NCI-H1092 treated with DMSO at 0.1 percent for 48 hours (cell line): Measurements from ENCODE around the gene PAXX.

ENCODE experiments used
- DNase-seq: peaks from one replicate; lab custom pipeline; 2025; lab: John Stamatoyannopoulos, UW

PAXX gene

DNA sequence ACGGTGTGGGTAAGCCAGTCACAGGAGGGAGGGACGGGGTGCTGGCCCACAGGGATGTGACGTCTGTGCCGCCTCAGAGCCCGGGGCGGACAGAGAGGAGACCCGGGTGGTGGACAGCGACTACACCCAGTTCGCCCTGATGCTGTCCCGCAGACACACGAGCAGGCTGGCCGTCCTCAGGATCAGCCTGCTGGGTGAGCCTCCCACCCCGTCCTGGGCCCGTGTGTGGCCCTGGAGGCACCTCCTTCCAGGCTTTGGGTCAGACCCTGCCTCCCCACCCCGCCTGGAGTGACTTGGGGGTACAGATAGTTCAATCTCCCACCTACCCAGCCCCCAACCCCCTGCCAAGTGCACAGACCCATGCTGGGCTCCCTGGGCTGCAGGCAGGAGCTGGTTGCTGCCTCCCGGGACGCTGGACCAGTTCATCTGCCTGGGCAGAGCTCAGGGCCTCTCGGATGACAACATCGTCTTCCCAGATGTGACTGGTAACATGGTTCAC, 38.4 kb upstream of the PAXX start:
- no peak for DNase-seq

DNA sequence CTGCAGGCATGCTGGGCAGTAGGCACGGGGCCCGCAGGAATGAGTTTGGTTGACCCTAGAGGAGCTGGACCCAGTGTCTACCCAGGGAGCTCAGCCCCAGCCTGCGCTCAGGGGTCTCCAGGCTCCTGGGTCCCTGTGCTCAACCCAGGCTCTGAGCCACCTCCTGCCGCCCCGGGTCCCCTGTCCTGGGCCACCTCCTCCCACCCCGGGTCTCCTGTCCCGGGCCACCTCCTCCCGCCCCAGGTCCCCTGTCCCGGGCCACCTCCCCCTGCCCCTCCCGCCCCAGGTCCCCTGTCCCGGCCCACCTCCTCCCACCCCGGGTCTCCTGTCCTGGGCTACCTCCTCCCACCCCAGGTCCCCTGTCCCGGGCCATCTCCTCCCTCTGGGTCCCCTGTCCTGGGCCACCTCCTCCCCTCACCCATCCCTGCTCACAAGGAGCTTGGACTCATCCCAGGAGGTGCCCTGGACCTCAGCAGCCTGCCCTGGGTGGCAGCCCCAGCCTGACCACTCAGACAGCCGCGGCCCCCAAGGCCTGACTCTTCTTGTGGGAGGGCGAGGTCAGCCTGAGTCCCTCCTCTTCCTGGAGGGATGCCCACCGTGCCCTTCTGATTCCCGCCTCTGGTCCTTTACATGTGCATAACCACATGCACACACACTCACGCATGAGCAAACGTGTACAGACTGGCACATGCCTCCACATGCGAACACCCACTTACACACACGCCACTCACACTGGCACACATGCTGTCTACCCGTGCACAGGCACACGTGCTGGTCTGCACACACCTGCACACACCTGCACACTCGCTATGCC, 37.7 kb upstream of the PAXX start:
- no peak for DNase-seq

DNA sequence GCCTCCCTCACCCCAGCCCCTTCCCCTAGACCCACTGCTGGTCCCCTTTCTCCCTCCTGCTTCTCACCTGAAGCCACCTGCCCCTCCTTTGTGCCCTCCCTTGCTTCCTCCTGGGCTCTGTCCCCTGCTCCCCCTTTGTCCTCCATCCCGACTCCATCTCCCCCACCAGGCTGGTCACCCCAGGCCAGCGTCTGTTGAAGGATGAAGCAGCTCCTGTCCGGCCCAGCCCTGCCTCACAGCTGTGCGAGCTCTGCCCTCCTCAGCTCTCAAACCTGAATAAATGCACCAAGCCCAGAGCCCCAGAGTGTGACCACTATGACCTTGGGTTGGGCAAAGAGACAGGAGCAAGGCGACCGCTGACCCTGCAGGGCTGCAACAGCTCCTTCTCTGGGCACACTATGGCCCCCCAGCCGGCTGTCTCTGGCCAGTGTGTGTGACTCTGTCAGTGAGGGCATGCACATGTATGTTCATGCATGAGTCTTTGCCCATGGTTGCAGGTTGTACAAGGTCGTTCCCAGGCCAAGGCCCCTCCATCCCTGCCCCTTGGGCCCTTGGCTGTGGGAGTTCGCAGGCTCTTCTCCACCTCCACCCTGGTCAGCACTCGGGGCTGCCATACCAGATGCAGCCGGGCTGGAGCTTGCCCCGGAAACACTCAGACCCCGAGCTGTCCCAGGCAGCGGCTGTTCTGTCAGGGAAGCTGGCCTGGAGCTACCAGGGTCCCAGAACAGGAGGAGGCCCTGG, 36.9 kb upstream of the PAXX start:
- DNase-seq = no peak

DNA sequence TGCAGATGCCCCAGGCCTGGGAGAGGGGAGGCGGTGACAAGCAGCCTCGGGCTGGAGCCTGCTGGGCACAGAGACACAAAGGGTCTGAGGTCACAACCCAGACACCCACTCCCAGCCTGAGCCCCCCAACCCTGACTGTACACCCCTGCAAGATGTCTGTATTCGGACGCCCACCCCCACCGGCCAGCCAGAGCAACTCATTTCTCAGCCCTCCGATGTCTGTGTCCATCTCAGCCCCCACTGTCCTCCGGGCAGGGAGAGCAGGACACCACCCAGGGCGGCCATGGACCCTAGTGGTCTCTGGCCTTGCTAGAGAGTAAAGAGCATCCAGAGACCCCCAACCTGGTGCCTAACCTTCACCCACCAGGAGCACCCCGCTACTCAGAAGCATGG, 36.3 kb upstream of the PAXX start:
- no peak for DNase-seq

DNA sequence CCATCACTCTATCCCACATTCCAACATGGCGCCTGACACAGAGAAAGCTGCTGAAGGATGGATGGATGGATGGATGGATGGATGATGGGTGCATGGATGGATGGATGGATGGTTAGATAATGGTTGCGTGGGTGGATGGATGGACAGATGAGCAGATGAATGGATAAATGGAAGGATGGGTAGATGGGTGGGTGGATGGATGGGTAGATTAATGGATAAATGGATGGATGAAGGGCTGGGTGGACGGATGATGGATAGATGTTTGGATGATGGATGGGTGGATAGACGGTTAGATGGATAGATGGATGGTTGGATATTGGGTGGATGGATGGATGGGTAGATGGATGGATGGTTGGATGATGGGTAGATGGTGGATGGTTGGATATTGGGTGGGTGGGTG, 35.6 kb upstream of the PAXX start:
- DNase-seq = no peak

DNA sequence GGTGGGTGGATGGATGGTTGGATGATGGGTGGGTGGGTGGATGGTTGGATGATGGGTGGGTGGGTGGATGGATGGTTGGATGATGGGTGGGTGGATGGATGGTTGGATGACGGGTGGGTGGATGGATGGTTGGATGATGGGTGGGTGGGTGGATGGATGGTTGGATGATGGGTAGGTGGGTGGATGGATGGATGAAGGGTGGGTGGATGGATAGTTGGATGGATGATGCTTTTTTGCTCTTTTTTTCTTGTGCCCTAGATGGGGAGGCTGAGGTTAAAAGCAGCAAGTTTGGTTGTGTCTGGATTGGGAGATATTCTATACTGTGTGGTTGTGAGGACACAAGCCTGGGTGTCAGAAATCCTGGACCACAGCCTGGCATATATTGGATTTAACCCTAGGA, 34.8 kb upstream of the PAXX start:
- no peak for DNase-seq

DNA sequence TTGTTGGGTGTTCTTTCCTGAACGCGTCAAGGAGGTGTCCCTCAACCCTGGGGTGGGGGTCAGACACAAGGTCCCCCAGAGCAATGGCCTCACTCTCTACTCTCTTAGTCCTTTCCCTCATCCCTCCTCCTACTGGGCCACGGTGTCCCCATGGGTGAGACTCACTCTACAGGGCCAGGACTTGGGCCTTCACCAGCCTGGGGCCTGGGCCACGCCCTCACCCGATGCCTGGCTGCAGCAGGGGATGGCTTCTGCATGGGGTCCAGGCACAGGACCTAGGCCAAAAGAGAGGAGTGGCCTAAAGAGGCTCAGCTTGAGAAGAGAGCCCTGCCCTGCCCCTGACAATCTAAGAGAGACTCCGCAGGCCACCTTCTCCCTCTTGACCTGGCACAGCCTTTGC, 34.3 kb upstream of the PAXX start:
- no peak for DNase-seq

DNA sequence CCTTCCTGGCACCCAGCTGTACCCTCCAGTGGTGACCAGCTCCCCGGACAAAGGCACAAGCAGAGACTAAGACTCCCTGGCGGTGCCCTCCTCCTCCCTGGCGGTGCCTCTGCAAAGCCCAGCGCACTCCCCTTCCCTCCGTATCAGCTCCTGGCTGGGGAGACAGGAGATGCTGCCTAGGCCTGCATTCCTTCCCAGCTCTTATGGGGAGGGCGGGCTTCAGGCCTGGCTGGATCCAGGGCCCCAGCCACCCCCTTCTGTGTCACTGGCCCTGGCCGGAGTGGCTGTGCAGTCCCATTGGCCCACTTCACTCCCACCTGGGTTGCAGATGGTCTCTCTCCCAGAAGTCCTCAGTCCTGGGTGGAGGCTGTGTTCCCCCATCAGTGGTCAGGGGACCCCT, 33.7 kb upstream of the PAXX start:
- DNase-seq = no peak

DNA sequence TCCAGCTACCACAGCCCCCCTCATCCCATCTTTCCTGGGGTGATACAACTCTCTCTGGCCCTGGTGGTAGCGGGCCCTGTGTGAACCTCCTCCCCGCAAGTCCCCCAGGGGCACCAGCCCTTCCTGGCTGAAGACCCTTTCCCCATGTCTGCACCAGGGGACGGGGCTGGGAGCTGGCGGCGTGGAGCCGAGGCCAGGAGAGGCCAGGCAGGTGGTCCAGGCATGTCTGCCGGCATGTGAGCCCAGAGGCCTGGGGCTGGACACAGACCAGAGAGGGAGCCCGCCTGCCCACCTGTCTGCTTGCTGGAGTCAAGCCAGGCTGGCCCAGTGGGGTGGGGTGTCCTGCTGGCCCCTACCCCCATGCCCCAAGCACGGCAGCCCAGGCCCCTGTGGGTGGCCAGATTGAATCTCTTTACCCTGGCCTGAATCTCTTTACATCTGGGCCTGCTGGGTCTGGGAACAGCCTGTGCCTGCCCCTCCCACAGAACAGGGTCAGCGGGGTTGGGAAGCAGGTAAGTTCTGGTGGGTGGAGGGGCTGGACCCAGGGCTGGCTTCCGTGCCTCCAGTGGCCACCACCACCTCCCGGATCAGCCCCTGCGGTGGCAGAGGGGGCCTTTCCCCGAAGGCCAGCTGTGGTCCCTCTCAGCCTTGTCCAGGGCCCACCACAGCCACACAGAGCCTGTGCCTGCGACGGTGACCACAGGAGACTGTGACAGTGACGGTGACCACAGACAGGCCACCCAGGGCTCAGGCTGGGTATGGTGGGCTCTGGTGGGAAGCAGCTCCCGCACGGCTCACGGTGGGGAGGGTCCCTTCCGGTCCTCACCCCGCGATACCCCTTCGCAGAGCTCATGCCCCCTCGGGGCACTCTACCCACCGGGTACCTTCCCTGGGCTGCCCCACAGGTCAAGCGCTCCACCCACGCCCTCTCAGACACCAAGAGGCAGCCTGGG, 33.0 kb upstream of the PAXX start:
- DNase-seq = no peak

DNA sequence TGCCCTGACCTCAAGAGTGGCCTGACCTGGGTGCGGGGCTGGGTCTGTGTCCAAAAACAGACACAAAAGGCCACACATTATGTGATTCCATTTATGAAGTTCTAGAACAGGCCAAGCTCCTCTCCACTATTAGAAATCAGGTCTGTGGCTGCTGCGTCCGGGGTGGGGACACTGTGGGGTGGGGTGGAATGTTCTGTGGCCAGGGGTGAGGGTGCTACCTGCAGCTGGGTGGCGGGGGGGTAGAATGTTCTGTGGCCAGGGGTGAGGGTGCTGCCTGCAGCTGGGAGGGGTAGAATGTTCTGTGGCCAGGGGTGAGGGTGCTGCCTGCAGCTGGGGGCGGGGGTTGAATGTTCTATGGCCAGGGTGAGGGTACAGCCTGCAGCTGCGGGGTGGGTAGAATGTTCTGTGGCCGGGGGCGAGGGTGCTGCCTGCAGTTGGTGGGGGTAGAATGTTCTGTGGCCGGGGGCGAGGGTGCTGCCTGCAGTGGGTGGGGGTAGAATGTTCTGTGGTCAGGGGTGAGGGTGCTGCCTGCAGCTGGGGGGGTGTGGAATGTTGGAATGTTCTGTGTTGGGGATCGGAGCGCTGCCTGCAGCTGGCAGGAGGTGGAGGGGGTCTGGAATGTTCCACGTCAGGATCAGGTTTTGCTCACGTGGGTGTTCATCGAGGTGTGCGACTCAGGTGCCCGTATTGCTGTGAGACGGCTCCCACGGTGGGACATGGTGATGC, 31.8 kb upstream of the PAXX start:
- no peak for DNase-seq

DNA sequence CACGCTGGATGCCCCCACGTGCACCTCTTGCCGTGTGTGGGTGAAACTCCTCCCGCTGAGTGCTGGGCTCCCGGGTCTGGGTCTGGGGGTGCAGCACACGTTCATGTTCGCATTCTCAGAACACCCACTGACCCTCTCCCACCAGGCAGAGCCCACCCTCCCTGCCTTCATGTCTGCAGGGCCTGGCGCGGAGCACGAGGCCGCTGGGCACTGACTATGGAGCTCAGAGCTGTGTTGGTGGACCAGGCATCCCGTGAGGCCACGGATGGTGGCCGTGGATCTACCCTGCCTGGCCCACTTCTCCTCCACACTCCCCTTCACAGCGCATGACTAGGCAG, 31.3 kb upstream of the PAXX start:
- DNase-seq = no peak

DNA sequence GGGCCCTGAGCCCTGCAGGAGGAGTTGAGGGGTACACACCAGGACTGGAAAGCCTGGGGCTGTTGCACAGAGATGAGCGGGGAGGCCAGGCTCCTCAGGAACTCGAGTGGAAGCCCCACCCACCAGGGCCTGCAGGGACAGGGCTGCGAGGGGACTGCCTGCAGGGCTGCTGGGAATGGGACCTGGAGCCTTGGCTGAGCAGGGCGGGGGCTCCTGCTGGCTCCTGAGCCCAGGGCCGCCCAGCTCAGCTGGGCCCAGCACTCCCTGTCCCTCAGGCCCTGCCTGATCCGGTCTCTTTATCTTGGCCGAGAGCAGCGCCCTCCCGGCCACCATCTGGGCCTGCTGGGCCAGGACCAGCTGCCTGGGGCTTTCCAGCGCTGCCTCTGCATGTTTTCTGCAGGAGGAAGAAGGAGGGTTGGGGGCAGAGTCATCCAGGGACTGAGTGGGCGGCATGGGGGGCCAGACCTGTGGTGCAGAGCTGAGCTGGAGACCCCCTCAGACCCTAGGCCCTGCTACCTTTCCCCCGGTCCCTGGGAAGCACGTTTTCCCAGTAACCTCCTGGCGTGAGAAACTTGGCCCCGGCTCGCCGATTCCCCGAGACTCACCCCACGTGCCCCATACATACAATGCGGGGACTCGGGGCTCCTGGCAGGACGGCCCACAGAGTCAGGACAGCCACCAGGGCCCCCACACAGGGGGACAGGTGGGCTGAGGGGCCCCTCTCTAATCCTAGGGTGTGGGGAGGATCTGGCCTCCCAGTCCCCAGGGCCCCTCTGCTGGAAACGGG, 30.8 kb upstream of the PAXX start:
- DNase-seq = no peak

DNA sequence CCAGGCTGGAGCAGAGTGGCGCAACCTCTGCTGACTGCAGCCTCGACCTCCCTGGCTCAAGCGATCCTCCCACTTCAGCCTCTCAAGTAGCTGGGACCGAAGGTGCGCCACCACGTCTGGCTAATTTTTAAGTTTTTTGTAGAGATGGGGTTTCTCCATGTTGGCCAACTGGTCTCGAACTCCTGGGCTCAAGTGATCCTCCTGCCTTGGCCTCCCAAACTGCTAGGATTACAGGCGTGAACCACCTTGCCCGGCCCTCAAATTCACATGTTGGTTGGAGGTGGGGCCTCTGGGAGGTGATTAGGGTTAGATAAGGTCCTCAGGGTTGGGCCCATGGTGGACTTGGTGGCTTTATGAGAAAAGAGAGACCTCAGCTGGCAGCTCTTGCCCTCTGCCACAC, 30.1 kb upstream of the PAXX start:
- no peak for DNase-seq

DNA sequence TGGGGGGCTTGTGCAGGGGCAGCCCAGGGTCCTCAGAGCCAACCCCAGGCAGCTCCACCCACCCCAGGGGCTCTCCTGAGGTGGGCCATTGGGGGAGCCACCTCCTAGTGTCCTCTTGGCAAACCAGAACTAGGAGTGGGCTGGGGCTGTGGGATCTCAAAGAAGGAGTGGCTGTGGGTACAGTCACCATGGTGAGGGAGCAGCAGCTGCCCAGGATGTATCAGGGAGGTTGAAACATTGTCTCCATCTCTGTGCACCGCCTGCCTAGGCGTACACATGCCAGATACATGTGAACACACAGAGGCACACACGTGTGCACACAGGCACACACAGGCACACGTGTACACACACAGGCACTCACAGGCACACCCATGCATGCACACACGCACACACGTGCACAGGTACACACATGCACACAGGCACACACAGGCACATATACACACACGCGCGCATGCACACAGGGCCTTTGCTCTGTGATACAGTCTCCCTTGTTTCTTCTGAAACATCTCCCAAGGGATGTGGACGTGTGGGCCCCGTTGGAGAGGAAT, 29.4 kb upstream of the PAXX start:
- no peak for DNase-seq

DNA sequence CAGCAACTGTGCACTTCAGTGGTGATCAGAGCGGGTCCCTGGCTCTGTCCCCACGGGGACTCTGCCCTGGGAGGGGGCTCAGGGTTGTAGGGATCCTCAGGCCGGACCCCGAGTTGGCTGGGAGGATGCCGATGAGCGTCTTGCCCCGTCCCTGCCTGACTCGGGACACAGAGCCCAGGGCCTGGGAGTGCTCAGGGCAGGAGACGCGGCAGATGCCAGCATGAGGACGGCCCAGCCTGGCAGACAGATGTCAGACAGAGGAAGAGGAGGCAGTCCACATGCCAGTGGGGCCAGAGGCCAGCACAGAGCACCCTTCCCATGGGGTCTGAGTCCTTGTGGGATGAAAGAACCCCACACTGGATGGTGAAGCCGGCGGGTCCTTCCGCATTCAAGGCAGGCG, 28.9 kb upstream of the PAXX start:
- DNase-seq = no peak

DNA sequence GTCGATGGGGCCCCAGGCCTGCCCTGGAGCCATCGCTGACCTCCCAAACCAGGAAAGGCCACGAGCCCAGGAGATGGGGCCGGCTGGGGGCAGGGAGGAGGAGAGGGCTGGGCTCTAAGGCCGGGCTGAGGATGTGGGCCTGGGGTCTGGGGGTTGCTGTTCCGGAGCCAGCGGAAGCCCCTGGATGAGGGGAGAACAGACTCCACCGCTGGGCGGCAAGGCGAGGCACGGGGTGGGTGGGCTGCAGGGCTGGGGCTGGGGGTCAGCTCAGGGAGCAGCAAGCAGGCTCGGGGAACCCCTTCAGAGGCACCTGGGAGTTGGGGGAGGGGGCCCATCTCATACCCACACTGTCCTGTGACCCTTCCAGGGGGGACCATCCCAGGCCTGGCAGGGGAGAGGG, 28.5 kb upstream of the PAXX start:
- no peak for DNase-seq

DNA sequence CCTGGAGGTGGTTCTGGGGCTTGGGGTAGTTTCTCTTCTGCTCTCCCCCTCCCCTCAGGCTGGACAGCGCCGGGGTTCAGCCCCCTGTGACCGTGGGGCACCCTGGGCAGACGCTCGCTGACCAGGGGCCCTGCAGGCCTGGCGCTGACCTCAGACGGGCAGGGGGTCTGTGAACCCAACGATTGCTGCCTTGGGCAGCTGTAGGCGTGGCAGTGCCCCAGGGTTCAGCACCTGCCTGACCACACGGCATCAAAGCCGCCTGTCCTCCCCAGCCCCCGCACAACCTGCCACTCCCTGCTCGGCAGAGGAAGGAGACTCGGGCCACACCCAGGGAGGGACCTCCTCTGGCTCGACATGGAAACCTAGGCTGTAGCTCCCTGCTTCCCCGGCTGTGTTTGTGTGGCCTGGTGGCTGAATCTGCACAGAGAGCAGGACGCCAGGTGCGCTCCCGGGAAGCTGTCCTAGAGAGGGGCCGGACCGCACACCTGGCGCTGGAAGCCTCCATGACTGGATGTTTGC, 28.0 kb upstream of the PAXX start:
- DNase-seq = no peak

DNA sequence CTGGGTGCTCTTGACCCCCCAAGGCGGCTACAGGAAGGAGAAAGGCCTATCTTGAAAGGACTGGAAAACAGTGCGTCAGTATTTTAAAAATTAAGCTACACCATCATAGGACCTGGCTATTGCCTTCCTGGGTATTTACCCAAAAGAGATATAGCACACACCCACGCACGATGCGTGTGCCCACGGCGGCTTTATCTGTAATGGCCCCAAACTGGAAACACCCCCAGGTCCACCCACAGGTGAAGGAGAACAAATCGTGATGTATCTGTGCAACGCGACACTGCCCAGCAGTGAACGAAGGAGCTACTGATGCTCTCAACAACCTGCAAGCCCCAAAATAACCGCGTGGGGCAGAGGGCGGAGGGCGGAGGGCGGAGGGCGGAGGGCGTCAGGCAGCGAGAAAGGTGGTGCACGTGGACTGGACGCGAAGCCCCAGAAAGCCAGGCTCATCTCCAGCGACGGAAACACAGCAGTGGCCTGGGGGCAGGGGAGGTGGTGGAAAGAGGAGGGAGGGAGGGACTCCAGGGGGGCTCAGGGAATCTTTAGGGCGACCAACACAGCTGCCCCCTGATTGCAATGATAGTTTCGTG, 27.3 kb upstream of the PAXX start:
- DNase-seq = no peak

DNA sequence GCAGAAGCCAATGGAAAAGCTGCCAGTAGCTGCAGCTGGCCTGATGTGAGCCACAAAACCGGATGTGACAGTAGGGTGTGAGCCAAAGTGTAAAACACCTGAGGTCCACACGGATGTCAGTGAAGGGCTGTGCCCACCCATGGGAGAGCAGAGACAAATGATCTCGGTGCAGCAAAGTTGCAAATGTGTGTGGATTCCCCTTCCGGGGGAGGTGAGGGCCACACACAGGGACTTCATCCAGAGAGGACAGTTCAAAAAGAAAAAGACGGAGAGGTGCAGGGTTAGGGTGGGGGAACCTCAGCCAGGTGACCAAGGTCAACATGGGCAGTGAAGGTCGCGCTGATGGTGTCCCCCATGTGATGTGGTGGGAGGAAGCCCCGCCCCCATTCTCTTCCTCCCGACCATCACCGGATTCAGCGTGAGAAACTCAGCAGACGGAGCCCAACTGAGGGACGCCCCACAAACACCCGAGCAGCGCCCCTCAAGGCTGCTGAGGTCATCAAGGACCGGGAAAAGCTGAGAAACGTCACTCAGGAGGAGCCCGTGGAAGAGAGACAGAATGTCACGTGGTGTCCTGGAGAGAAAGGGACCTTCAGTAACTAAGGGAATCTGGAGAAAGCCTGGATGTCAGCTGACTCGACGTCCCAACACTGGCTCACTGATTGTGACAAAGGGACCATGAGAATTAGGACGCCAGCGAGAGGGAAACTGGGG, 26.3 kb upstream of the PAXX start:
- DNase-seq = no peak
